HG03378 (cell line): ENCODE data around the gene RAET1E.
"Not testable (repeated sequence)": the region's sequence is repeated elsewhere in the genome, so short reads cannot be mapped to it uniquely, and the experiment has no call there.

Source experiments
- ATAC-seq: cut with Tn5 transposase; IDR thresholded peaks from one replicate; pipeline ENCODE4 v1.9.1; 2021; ENCODE audit warnings: mild to moderate bottlenecking, moderate library complexity; ENCODE audit not compliant: unreplicated experiment

Gene RAET1E

GRCh38 chr6:149863698-149864577 is 34.0 kb downstream of the RAET1E start, which contains the start of gene LRP11:
Gene LRP11 (minus strand): TSS chr6:149864359. CDS start chr6:149864020, 339 bp downstream.
- peak; percentile 75 for ATAC-seq

GRCh38 chr6:149862922-149863697 is 34.8 kb downstream of the RAET1E start:
- no peak for ATAC-seq

- ATAC-seq: not testable (repeated sequence)
Measured at GRCh38 chr6:149862424-149862738, 35.5 kb downstream of the RAET1E start.

- no peak for ATAC-seq
Measured at GRCh38 chr6:149861603-149862423, 36.1 kb downstream of the RAET1E start.

- no peak for ATAC-seq
Measured at GRCh38 chr6:149860834-149861602, 36.9 kb downstream of the RAET1E start.

GRCh38 chr6:149860513-149860833 is 37.4 kb downstream of the RAET1E start:
- no peak for ATAC-seq

- no peak for ATAC-seq
Measured at GRCh38 chr6:149859938-149860337, 38.0 kb downstream of the RAET1E start.

- no peak for ATAC-seq
Measured at GRCh38 chr6:149859368-149859767, 38.5 kb downstream of the RAET1E start.

GRCh38 chr6:149857541-149857940 is 40.4 kb downstream of the RAET1E start:
- no peak for ATAC-seq

GRCh38 chr6:149856256-149856994 is 41.5 kb downstream of the RAET1E start:
- no peak for ATAC-seq

- ATAC-seq: no peak
Measured at GRCh38 chr6:149855741-149856140, 42.2 kb downstream of the RAET1E start.

GRCh38 chr6:149855040-149855654 is 42.8 kb downstream of the RAET1E start:
- no peak for ATAC-seq

GRCh38 chr6:149854532-149854931 is 43.4 kb downstream of the RAET1E start:
- no peak for ATAC-seq

- ATAC-seq: not testable (repeated sequence)
Measured at GRCh38 chr6:149854017-149854416, 43.9 kb downstream of the RAET1E start.

GRCh38 chr6:149852881-149853280 is 45.0 kb downstream of the RAET1E start:
- no peak for ATAC-seq

- ATAC-seq: no peak
Measured at GRCh38 chr6:149852180-149852579, 45.7 kb downstream of the RAET1E start.

- ATAC-seq: no peak
Measured at GRCh38 chr6:149851461-149852110, 46.3 kb downstream of the RAET1E start.

GRCh38 chr6:149848343-149848742 is 49.6 kb downstream of the RAET1E start:
- ATAC-seq: not testable (repeated sequence)
